Subcutaneous abdominal adipose tissue (tissue), 5 donors: Measurements from ENCODE around the gene CCL27.

Experiments
- H3K27ac ChIP-seq: one replicate; pipeline ENCODE4 v1.7.0; 2013; ENCODE audit warnings: low read depth, mild to moderate bottlenecking, inconsistent platforms, low read length, moderate library complexity
- H3K27me3 ChIP-seq, 5 donors: one replicate each; pipeline ENCODE4 v1.7.0; 2013; ENCODE audit warnings: low read length in 5 of 5, inconsistent platforms in 1 of 5; ENCODE audit not compliant: control insufficient read depth in 5 of 5, insufficient read depth in 4 of 5
- H3K36me3 ChIP-seq, 5 donors: one replicate each; pipeline ENCODE4 v1.7.0; 2013; ENCODE audit warnings: low read length in 5 of 5; ENCODE audit not compliant: control insufficient read depth in 5 of 5, insufficient read depth in 5 of 5
- H3K4me1 ChIP-seq, 5 donors: one replicate each; pipeline ENCODE4 v1.7.0; 2013; ENCODE audit warnings: low read length in 5 of 5, mild to moderate bottlenecking in 3 of 5, moderate library complexity in 1 of 5; ENCODE audit not compliant: control insufficient read depth in 5 of 5, insufficient read depth in 5 of 5
- H3K4me3 ChIP-seq, 5 donors: one replicate each; pipeline ENCODE4 v1.7.0; 2013; ENCODE audit warnings: low read length in 5 of 5, low read depth in 1 of 5
- H3K9ac ChIP-seq, 5 donors: one replicate each; pipeline ENCODE4 v1.7.0; 2013; ENCODE audit warnings: low read length in 5 of 5, mild to moderate bottlenecking in 4 of 5, moderate library complexity in 3 of 5
- H3K9me3 ChIP-seq, 5 donors: one replicate each; pipeline ENCODE4 v1.7.0; 2013; ENCODE audit warnings: low read length in 5 of 5; ENCODE audit not compliant: control insufficient read depth in 5 of 5
- donor health status: healthy.
- donor health status: healthy.
- donor health status: healthy.
- donor health status: healthy.
- donor health status: healthy.

Gene CCL27

DNA sequence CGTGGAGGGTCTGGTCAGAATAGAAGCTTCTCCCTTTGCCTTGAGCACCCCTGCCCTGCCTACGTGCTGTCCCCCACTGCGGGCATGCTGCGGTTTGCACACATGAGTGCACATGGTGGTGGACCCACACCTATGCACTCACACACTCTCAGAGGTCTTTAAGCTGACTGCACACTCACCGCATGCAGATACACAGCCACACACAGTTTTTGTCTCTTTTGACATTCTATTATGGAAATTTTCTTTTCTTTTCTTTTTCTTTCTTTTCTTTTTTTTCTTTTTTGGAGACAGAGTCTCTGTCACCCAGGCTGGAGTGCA is 33.0 kb downstream of the CCL27 start:
- no peaks in the 10 kb centered on the region for H3K36me3 ChIP-seq
- peak overlapping the region; percentile 20 to 54 (median 50) for H3K4me3 ChIP-seq
- H3K27me3 ChIP-seq: peaks cover 47 to 60% (median 57%) of the 10 kb centered on the region in 5 donors
- H3K27ac ChIP-seq: no peak overlapping the region
- peaks cover 0 to 14% (median 12%) of the 10 kb centered on the region in 5 donors for H3K4me1 ChIP-seq
- H3K9me3 ChIP-seq: no peaks in the 10 kb centered on the region
- no peak overlapping the region for H3K9ac ChIP-seq

DNA sequence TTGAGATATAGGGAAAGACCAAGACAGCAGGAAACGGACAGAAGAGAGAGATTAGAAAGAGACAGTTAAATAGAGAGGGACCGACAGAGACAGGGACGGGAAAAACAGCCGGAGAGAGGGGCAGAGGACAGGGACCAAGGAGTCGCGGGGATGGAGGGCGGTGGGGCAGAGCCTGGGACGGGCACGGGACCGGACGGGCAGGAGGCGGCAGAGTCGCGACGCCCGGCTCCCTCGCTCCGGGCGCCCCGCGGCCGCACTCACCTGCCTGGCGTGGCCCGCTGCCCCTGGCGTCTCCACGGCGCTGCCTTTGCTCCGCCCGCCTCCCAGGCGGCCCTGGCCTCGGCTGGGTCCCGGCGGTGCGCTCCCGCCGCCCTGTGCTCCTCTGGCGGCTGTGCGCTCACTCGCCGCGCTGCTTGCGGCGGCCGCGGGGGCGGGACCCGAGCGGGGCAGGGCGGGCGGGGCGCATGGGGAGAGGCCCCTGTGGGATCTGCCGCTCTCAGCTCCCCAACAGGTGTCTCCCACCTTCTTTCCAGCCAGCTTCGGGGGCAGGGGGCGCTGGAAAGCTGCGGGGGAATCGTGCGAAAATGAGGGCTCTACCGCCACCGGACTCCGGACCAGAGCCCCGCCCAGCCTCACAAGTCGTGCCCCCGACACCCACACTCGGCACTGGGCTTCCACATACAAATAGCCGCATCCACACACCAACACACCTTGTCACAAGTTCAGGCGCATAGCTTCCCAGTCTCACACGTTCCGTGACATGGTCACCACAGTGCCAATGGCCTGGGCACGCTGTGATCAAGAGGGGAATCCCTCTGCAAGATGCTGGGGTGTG is 33.6 kb downstream of the CCL27 start, which contains the start of gene ARID3C:
ARID3C (minus strand) TSS at position 411 of the 835 bp plus-strand sequence. CDS start 1,052 bp downstream, outside the sequence.
- Histone ChIP-seq H3K27ac (no peak within 1 kb of the TSS), H3K9ac (peak within 1 kb of the TSS in 1 of 5 donors; percentile 56), H3K4me3 (peak within 1 kb of the TSS; percentile 20 to 54 (median 50)), H3K4me1 (peaks cover 0 to 15% (median 11%) of the 10 kb centered on the region in 5 donors), H3K9me3 (no peaks in the 10 kb centered on the region), H3K27me3 (peaks cover 48 to 66% (median 63%) of the 10 kb centered on the region in 5 donors), H3K36me3 (no peaks in the 10 kb centered on the region)

DNA sequence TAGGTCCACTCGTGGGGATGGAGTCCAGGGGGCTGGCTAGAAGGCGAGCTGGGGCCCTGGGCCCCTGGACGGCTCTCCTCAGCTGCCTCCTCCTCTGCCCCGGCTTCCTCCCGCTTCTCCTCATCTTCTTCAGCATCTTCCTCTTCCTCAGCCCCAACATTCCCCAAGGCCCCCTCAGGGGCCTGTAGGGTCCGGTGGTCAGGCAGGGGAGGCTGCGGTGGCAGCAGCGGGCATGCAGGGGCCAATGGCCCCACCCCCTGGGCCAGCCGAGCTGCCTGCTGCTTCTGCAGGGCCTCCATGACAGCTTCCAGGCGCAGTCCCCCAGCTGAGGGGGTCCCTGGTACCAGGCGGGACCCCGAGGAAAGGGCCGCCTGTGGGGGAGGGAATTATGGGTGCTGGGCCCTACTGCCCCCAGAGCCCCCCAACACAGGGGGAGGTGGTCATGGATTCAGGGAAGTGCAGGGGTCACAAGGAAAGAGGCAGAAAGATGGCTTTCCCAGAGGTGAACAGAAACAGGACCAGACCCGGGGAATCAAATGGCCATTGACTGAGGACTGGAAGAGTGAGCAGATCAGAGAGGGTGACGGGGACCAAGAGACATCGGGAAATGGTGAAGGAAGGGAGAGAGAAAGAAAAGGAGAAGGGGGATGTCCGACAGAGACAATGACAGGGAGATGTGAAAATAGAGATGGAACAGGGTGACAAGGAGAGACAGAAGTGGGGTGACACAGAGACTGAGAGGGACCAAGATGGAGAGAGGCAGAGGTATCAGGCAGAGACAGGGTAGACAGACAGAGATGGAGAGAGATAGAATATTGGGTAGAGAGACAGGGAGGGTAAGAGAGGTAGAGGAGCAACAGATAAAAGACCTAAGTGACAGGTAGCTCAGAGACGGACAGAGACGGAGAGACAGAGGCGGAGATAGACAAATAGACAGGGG is 34.5 kb downstream of the CCL27 start:
- Histone ChIP-seq H3K4me3 (peak overlapping the region in 3 of 5 donors; percentile 36 to 53 (median 47)), H3K36me3 (no peaks in the 10 kb centered on the region), H3K27me3 (peaks cover 53 to 73% (median 71%) of the 10 kb centered on the region in 5 donors), H3K4me1 (peaks cover 0 to 23% (median 16%) of the 10 kb centered on the region in 5 donors), H3K9me3 (no peaks in the 10 kb centered on the region), H3K27ac (no peak overlapping the region), H3K9ac (peak overlapping the region in 1 of 5 donors; percentile 56)

DNA sequence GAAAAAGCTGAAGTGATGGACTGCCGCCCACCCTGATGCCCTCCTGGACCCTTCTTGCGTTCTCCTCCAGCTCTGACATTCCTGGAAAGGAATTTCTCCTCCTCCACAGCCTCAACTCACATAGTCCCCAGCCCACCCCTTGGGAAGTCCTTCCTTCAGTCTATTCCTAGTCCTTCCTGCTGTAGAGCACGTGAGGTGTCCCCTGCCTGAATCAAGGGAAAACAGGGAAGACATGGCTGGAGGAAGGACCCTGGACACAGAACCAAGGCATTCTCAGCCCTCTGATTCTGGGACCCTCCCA is 37.3 kb downstream of the CCL27 start:
- no peaks in the 10 kb centered on the region for H3K9me3 ChIP-seq
- H3K27ac ChIP-seq: no peak overlapping the region
- peaks cover 64 to 80% (median 76%) of the 10 kb centered on the region in 5 donors for H3K27me3 ChIP-seq
- H3K4me1 ChIP-seq: peaks cover 0 to 32% (median 23%) of the 10 kb centered on the region in 5 donors
- no peaks in the 10 kb centered on the region for H3K36me3 ChIP-seq
- H3K9ac ChIP-seq: no peak overlapping the region
- no peak overlapping the region for H3K4me3 ChIP-seq

DNA sequence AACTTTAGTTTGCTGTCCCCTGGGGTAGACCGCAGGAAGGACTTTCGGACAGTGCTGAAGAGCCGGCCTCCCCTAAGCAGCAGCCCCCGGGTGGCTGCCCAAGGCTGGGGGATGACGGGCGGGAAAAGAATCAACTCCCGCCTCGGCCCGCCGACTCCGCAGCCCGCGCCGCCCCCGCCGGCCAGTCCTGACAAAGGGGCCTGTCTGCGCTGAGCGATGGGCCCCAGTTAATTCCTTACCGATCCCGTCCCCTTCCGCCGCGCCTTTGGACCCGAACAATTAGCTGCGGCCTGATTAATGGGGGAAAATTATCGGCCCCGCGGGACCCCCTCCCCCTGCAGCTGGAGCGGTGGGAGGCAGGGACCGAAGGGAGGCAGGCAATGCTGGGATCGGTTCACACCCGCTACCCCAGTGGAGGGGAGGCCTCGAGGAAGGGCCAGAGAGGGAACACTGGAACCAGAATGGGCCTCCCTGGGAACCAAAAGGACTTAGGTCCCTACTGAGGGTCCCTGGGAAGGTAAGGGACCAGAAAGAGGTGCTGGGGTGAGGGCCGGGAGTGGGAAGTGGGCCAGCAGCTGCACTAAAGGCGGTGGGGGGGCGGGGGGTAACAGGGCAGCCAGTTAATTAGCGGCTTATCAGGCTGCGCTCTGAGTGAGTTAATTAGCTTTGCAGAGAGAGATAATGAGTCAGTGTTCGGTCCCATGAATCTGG is 37.8 kb downstream of the CCL27 start:
- peaks cover 3 to 37% (median 28%) of the 10 kb centered on the region in 5 donors for H3K4me1 ChIP-seq
- H3K27me3 ChIP-seq: peaks cover 63 to 75% (median 73%) of the 10 kb centered on the region in 5 donors

DNA sequence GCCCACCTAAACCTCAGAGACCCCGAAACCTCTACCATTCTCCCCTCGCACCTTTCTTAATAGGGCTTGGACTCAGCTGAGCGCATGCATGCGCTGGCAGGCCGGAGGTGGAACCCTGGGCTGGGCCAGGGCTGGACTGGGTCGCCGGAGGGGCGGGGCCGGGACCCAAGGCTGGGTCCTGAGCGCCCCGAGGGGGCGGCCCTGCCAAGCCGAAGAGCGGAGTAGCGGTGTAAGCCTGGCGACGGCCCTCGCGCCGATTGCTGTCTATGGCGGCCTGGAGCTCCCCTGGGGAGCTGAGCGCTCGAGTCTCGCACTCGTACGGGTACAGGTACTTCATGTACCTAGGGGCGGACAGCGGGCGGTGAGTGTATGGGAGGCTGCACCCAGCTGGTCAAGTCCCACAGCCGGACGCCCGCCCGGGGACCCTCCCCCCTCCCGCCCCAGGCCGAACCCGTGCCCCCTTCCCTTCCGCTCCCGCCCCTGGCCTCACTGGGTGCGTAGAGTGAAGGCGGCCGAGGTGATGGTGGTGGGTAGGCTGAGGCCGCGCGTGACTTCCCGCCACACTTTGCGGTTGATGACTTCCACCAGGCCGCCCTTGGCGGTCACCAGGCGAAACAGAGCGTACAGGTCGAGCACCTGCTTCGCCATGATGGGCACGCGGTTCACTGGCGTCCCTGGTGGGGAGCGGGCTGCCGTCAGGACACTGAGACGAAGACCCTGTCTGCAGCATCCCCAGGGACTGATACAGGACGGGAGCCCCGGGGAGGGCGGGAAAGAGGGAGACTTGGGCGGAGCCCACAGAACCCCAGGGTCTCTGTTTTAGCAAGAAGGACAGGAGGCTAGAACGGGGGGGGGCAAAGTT is 38.9 kb downstream of the CCL27 start:
- peaks cover 55 to 67% (median 65%) of the 10 kb centered on the region in 5 donors for H3K27me3 ChIP-seq
- H3K4me3 ChIP-seq: no peak overlapping the region
- H3K4me1 ChIP-seq: peaks cover 5 to 35% (median 26%) of the 10 kb centered on the region in 5 donors
- no peak overlapping the region for H3K9ac ChIP-seq
- H3K9me3 ChIP-seq: no peaks in the 10 kb centered on the region
- H3K36me3 ChIP-seq: peaks cover 0 to 1% (median 0%) of the 10 kb centered on the region in 5 donors
- no peak overlapping the region for H3K27ac ChIP-seq

More for the DNA sequence above, 37.8 kb downstream of the CCL27 start:
- Histone ChIP-seq H3K9me3 (no peaks in the 10 kb centered on the region), H3K9ac (no peak overlapping the region), H3K27ac (no peak overlapping the region), H3K4me3 (no peak overlapping the region), H3K36me3 (no peaks in the 10 kb centered on the region)

DNA sequence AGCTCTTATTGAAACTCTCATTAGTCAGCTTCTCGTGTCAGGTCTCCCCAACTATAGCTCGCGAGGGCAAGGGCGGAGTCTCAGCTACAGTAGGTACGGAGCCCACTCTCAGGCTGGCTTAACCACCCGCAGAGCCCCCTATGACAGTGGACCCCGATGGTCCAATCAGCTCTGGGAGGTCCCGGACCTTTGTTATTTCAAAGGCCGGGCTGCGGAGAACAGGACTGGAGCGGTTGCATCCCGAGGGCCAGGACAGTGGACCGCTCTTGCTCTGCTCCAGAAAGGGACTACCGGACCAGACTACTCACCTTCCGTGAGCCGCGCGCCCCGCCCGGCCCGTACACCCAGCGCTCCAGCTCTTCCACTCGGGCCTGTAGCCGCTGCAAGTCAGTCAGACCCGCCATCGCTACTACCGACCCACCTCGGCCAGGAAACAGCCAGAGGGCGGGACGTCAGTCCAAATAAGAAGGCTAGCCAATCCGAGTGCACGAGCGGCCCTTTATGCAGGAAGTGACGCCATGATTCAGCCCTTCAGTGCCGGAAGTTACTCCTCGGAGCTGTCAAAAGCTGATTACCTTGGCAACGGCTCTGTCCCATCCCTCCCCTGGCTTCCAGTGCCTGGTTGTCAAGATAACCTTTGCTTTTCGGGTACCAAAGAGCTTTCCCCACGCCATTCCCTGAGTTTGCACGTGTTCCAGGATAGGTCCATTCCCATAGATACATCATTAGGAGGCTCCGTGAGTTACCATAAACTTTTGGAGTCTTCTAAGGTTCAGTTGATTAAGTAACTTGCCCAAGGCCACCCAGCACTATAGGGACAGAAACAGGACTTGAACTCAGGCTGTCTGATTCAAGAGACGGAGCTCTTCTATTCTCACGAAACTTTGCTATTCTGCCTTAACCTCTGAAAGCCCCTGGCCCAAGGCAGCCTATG is 42.1 kb downstream of the CCL27 start, which contains the start of gene DCTN3:
DCTN3 (minus strand) TSS at position 435 of the 934 bp plus-strand sequence; CDS start at position 404, 31 bp downstream.
- H3K9me3 ChIP-seq: no peaks in the 10 kb centered on the region
- peaks cover 6 to 34% (median 29%) of the 10 kb centered on the region in 5 donors for H3K36me3 ChIP-seq
- peaks cover 5 to 30% (median 21%) of the 10 kb centered on the region in 5 donors for H3K4me1 ChIP-seq
- H3K4me3 ChIP-seq: peak within 1 kb of the TSS; percentile 75 to 92 (median 90)
- H3K27ac ChIP-seq: no peak within 1 kb of the TSS
- peak within 1 kb of the TSS; percentile 64 to 87 (median 86) for H3K9ac ChIP-seq
- peaks cover 25 to 35% (median 34%) of the 10 kb centered on the region in 5 donors for H3K27me3 ChIP-seq

DNA sequence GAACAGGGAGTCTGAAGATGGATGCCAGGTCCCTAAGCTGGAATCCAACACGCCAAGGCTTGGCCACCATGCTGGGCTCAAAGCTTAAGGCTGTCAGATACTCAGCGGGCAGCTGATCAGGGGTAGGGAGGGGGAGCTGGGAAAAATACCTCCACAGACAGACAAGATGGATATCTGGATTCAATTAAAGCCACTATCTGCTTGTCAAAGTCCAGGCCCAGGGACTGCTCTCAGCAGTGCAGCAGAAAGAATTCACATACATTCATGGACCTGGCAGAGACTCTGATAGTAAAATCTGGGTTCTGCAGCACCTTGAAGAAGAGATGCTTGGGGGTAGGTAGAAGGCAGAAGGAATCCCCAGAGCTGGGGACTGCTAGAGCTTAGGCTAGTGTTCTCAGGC is 47.3 kb downstream of the CCL27 start:
- no peak overlapping the region for H3K4me3 ChIP-seq
- H3K9ac ChIP-seq: no peak overlapping the region
- no peaks in the 10 kb centered on the region for H3K27me3 ChIP-seq
- no peak overlapping the region for H3K27ac ChIP-seq
- H3K4me1 ChIP-seq: peaks cover 10 to 38% (median 37%) of the 10 kb centered on the region in 5 donors
- H3K36me3 ChIP-seq: peaks cover 6 to 54% (median 47%) of the 10 kb centered on the region in 5 donors
- H3K9me3 ChIP-seq: no peaks in the 10 kb centered on the region
